ENCODE results near the gene RALGAPB. TPM values are rescaled to one million over a fixed set of nuclear protein-coding genes. Genes with fewer than 3 reads are reported as not detected.
"Not testable (repeated sequence)": the region's sequence is repeated elsewhere in the genome, so short reads cannot be mapped to it uniquely, and the experiment has no call there.

The RALGAPB gene
- polyA plus RNA-seq, 1 donor: 20.0 TPM

DNA sequence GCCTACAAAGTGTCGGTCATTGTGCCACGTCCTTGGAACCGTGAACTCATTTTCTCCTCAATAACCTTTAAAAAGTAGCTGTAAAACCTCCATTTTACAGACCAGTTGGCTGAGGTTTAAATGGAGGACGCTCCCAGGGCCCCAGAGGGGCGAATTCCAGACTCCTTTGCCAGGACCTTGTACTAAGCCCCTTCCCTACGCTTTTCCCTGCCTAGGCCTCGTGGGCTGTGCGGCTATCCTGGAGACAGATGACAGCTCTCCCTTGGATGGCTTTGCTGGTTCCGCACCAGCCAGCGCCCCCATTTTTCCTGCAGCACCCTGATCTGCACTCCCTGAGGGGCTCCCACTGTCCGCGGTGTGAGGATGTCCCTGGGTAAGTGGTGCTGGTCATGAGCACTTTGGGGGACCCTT lies 25.4 kb upstream of the RALGAPB start:
- DNase-seq (ENCODE audit: low read depth): no peak

DNA sequence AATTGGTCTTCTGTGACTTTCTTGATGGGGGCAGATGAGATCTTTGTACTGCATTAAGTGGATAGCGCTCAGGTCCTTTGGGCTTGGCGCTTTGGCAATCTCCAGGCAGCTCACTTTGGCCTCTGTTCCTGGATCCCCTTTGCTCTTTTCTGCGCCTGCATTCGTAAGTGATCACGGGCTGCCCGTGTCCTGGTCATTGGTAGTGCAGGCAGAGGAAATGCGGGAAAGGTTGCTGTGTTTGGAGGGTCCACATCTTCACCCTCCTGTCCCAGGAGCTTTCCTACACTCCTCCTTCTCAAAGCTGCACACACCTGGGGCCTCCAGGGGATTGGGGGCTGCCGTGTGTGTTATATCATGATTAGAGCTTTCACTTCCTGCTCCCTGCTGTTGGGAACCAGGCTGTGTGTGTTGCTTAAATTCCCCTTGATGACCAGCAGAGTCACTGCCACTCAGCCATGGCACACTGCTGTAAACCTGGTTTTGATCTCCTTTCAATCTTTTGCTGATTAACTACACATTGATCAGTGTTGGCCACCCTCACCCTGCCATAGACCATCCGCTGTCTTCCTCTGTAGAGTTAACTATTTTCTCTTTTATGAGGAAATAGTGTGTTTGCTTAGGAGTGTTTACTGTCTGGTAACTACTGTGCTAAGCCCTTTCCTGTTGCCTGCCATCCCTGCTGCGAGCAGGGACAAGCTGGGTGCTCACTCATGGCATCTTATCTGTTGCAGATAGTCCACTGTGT lies 24.5 kb upstream of the RALGAPB start:
- no peak for DNase-seq (ENCODE audit: low read depth)

DNA sequence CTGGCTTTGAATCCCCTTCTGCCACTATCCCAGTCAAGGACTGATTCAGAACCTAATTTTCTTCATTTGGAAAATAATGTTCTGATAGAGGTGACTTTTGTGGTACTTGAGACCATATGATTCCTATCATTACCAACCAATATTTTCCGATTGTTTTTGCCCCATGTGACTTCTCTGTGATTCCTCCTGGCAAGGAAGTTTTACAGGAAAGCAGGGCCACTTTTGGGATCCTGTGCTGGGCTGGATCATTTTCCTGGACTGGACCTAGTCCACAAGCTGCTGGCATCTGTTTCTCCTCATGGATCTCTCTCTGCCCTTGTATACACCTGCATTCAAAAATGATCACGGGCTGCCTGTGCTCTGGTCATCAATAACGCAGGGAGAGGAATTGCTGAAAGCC lies 23.6 kb upstream of the RALGAPB start:
- no peak for DNase-seq (ENCODE audit: low read depth)

DNA sequence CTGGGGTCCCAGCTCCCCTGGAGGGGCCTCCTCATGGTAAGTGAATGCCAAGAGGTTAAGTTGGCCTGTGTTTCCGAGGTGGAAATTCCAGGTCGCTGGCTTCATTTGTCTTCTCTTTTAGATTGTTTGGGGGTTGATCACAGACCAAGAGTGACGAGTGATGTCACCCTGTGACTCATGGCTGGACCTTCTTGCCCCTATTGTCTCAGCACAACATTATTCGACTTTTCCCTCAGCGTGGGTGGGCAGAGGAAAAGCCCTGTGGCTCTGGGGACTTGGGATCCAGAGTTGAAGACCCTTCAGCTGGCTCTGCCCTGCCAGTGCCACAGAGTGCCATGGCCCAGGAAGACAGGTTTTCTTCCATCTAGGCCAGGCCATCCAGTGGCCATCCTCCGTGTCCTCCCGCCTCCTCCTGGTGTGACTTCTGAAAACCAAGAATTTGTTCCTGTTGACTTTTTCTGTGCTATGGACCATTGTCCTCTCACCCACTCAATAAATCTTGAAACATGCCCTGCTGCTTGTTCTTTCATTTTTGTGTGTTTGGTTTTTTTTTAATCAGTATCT lies 22.1 kb upstream of the RALGAPB start:
- no peak for DNase-seq (ENCODE audit: low read depth)

DNA sequence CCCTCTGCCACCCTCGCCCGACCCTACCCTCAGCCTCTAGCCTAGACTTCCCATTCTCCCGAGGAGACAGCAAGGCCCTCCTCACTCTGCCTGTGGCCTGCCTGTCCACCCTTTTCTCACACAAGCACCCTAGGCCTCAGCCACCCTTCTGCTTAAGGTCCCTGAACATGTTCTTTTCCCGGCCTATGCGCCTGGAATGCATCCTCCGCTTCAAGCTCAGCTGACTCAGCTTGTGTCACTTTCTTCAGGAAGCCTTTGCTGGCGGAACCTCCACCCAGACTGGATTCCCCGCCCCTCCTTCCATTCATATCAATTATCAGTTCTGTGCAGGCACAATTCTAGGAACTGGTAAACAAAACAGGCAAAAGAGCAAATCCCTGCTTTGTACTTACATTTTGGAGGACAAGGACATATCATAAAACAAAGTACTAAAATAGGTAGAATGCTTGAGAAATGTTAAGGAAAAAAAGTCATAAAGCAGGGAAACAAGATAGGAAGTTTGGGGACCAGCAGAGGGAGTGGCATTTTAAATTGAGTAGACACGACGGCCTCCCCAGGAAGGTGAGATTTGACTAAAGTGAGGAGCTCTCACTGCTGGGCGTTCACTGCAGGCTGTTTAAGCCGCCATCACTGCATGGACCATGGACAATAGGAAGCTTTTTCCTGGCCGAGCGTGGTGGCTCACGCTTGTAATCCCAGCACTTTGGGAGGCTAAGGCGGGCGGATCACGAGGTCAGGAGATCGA lies 19.6 kb upstream of the RALGAPB start:
- no peak for DNase-seq (ENCODE audit: low read depth)

DNA sequence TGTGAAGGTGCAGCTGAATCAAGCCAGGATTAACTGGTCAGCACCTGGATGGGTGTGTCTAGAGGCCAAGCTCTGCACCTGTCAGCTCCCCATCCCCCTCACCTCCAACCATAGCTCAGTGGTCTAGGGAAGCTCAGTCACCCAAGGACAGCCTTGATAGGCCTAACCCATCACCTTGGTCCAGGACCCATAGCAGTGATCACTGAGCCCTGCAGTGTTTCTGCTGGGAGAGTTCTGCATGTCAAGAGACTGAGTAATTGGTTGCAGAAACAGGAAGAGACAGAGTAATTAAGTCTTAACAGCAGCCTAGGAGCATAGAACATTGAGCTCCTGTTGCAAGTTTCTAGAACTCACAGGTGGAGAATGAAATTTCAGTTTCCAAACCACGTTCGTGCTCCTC lies 18.7 kb upstream of the RALGAPB start:
- DNase-seq (ENCODE audit: low read depth): no peak

DNA sequence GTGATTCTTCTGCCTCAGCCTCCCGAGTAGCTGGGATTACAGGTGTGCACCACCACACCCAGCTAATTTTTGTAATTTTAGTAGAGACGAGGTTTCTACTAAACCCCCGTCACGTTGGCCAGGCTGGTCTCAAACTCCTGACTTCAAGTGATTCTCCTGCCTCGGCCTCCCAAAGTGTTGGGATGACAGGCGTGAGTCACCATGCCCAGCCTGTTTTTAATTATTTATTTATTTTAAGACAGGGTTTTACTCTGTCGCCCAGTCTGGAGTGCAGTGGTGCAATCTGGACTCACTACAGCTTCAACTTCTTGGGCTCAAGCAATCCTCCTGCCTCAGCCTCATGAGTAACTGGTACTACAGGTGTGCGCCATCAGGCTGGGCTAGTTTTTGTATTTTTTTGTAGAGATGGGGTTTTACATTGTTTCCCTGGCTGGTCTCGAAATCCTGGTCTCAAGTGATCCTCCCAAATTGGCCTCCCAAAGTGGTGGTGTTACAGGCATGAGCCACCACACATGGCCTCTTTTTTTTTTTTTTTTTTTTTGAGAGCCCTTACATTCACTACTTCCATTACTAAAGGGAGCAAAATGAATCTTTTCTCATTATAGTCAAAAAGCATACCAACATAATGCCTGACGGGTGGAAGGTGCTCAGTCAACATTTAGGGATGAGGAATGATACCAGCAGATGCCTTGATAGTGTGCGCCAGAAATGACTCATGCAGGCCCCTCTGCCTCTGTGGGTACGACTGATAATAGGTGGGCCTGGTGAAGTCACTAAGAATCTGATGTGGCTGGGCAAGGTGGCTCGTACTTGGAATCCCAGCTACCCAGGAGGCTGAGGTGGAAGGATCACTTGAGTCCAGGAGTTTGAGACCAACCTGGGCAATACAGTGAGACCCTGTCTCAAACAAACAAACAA lies 17.8 kb upstream of the RALGAPB start:
- no peak for DNase-seq (ENCODE audit: low read depth)

DNA sequence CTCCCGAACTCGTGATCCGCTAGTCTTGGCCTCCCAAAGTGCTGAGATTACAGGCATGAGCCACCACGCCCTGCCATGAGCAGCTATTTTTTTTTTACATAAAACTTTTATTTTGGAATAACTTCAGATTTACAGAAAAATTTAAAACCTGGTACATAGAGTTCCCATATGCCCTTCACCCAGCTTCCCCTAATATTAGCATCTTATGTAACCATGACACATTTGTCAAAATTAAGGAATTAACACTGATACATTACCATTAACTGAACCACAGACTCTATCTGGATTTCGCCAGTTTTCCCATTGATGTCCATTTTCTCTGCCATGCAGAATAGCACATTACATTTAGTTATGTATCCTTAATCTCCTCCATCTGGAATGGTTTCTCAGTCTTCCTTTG lies 14.3 kb upstream of the RALGAPB start:
- no peak for DNase-seq (ENCODE audit: low read depth)

DNA sequence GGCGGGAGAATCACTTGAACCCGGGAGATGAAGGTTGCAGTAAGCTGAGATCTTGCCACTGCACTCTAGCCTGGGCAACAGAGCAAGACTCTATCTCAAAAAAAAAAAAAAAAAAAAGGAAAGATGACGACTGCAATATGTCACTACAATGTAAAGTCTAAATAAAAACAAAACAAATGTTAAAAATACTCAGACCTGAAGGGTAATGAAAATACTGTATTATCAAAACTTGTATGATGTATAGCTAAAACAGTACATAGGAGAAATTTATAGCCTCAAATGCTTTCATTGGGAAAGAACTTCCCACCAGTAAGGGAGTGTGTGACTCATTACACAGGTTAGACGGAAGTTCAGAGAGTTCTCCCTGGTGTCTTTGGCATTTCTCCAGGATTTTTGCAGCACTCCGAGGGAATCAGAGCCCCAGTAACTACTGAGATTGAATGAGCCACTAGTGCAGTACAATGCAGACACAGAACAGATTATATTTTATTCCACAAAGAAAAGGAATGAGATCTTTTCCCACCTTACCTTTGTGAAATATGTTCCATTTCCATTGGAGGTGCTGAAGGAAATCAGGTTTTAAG lies 12.5 kb upstream of the RALGAPB start:
- DNase-seq (ENCODE audit: low read depth): no peak

DNA sequence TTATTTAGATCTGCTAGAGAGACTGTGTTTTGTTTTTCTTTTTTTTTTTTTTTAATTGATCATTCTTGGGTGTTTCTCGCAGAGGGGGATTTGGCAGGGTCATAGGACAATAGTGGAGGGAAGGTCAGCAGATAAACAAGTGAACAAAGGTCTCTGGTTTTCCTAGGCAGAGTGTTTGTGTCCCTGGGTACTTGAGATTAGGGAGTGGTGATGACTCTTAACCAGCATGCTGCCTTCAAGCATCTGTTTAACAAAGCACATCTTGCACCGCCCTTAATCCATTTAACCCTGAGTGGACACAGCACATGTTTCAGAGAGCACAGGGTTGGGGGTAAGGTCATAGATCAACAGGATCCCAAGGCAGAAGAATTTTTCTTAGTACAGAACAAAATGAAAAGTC lies 12.0 kb upstream of the RALGAPB start:
- not testable (repeated sequence) for DNase-seq (ENCODE audit: low read depth)

DNA sequence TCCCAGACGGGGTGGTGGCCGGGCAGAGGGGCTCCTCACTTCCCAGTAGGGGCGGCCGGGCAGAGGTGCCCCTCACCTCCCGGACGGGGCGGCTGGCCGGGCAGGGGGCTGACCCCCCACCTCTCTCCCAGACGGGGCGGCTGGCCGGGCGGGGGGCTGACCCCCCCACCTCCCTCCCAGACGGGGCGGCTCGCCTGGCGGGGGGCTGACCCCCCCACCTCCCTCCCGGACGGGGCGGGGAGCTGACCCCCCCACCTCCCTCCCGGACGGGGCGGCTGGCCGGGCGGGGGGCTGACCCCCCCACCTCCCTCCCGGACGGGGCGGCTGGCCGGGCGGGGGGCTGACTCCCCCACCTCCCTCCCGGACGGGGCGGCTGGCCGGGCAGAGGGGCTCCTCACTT lies 11.5 kb upstream of the RALGAPB start:
- DNase-seq (ENCODE audit: low read depth): not testable (repeated sequence)

DNA sequence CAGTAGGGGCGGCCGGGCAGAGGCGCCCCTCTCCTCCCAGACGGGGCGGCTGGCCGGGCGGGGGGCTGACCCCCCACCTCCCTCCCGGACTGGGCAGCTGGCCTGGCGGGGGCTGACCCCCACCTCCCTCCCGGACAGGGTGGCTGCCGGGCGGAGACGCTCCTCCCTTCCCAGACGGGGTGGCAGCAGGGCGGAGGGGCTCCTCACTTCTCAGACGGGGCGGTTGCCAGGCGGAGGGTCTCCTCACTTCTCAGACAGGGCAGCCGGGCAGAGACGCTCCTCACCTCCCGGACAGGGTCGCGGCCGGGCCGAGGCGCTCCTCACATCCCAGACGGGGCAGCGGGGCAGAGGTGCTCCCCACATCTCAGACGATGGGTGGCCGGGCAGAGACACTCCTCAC lies 11.1 kb upstream of the RALGAPB start:
- DNase-seq (ENCODE audit: low read depth): not testable (repeated sequence)

DNA sequence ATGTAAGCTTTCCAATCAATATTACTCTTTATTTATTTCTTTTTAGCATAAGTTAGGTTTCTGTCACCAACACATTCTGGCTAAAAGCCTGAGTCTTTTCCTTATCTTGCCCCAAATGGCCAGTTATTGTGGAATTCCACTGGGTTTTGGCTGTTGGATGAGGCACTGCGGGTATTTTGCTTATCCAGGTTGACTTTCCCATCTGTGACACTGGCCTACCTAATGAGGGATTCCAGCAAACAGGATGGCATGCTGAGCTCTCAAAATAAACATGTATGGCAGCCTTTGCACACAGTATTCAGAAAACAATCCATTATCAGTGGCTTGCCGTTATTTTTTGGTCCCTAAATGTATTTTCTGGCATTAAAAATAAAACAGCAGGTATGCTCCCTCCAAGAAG lies 6.5 kb upstream of the RALGAPB start:
- no peak for DNase-seq (ENCODE audit: low read depth)

DNA sequence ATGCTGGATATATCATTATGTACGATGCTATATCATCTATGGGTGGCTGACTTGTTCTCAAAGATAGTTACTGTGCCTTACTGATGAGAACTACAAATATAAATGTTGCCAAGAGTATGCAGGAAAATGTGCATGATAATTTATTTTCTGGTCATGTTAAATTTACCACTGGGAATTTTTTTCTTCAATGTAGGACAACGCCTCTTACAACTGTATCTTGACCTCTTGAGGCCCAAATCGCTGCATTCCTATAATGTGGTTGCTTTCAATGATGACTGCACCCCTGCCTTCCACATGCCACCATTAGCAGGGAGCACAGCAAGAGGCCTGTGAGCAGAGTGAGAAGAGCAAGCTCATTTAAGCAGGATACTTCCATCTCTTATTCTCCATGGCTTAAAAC lies 5.7 kb upstream of the RALGAPB start:
- no peak for DNase-seq (ENCODE audit: low read depth)

DNA sequence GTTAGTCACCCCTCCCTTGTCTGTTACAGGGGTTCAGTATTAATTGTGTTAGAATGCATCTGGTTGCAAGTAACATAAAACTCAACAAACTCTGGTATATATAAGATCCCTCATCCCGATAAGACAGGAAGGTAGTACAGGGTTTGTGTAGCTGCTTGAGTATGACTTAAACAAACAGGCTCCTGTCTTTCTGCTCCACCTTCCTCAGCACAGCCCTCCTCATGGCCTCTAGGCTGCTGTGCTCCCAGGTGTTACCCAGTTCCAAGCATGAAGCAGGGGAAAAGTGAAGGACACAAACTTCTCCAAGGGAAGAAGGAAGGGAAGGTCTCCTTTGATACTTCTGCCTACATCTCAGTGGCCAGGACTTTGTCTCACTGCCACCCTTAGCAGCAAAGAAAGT lies 1.4 kb upstream of the RALGAPB start:
- no peak for DNase-seq (ENCODE audit: low read depth)

DNA sequence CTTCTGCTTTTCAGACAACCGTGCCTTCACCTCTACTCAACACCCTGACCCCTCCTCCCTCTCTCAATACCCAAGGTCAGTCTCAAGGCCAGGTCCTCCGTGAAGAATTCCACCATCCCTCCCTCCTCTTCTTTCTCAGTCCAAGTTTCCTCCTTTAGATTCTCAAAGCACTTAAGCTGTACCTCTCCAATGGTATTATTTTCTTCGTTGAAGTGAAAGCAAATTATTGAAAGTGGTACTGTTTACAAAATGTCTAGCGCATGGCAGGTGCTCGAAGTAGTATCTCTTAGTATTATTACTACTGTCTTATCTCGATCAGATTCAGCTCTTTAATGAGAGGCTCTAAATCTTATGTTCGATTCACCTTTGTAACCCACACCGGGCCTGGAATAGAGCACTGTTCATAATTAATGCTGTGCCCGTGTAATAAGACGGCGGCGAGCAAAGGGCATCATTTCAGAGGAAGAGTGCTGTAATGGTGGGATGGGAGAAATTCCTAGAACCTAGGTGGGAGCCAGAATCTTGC lies 593 bp upstream of the RALGAPB start:
- no peak for DNase-seq (ENCODE audit: low read depth)

DNA sequence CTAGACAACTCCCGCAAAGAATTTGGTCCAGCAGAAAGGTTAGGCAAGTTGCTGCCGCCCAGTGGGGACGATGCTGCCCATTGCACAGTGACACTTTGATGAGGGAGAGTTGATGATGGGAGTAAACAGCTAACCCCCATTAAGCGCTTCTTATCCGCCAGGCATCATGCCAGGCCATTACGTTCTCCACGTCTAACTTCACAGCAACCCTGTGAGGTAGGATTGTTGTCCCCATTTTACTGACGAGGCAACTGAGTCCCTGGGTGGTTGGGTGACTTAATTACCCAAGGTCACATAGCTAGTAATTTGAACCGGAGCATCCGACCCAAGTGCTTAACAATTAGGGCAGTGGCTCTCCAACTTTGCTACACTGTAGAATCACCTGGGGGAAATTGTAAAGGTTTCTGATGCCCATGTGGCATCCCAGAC lies 738 bp downstream of the RALGAPB start:
- no peak for DNase-seq (ENCODE audit: low read depth)

DNA sequence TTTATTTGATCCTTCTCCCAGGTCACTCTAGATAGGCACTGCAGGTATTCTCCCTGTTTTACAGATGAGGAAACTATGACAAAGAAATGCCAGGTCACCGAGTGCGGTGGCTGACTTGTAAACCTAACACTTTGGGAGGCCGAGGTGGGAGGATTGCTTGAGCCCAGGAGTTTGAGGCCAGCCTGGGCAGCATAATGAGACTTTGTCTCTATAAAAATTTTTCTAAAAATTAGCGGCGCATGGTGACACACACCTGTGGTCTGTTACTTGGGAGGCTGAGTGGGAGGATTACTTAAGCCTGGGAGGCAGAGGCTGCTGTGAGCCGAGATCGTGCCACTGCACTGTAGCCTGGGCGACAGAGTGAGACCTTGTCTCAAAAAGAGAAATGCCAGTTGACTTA lies 5.1 kb downstream of the RALGAPB start:
- DNase-seq (ENCODE audit: low read depth): no peak

DNA sequence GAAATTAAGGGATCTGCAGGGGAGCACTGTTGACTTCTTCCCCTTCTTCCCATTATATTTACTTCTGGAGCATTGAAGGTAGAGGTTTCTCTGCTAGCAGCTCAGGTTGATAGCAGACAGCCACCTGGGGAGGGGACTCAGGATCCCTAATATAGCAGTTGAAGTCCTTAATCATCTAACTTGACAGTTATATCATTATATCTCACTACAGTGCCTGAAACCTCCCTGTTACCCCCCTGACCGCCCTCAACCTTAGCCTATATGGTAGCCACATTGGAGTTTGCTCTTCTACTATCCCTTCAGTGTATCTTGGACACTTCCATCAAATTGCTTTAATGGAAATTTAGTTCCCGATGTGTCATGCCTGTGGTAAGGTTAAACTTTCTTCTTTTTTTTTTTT lies 7.0 kb downstream of the RALGAPB start:
- DNase-seq (ENCODE audit: low read depth): no peak

DNA sequence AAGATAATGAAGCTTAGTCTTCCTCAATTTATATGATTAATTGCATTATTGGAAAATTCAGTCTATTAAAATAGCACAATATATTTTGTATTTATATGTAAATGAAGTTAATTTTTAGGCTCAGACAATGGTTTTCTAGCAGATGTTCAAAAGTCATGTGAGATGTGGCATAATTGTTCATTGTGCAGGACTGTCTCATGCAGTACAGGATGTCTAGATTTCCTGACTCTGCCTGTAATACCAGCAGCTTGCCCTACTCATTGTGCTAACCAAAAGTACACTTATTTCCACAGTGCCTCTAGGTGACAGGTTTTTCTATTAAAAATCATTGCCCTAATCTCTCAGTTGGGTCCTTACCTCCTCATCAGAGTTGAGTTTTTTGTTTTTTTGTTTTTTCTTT lies 12.4 kb downstream of the RALGAPB start:
- no peak for DNase-seq (ENCODE audit: low read depth)

DNA sequence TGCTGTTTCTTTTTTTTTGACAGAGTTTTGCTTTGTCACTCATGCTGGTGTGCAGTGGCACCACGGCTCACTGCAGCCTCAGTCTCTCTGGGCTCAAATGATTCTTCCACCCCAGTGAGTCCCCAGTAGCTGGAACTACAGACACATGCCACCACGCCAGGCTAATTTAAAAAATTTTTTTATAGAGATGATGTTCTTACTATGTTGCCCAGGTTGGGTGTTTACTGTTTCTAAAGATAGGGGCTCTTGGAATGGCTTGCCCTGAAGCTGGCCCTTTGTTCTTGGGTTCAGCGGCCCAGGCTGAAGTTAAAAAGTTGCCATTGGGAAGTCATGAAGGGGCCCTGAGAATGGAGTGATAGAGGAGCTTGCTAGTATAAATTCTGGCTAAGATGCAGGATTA lies 16.5 kb downstream of the RALGAPB start:
- DNase-seq (ENCODE audit: low read depth): no peak

Measured in forelimb muscle (tissue), 1 donor.